Cardiac muscle cell (in vitro differentiated cells and primary cell): ENCODE data around the gene CHRNA3. TPM values are rescaled to one million over a fixed set of nuclear protein-coding genes. Genes with fewer than 3 reads are reported as not detected.

ENCODE experiments used
- DNase-seq, 2 donors: peaks; one replicate each; pipeline versions ENCODE4 v3.0.0 to v3.0.0-alpha.2; 2010 to 2017; ENCODE audit warnings: low read depth in 1 of 2, low spot score in 1 of 2
- H3K27ac ChIP-seq: fragments of 200-600 bp; sonication (generic); 2 replicates; pipeline ENCODE4 v1.5.1; 2016
- H3K27me3 ChIP-seq: fragments of 200-600 bp; sonication (generic); 2 replicates; pipeline ENCODE4 v1.6.0; 2016; ENCODE audit warnings: control low read depth
- H3K36me3 ChIP-seq: fragments of 200-600 bp; sonication (generic); 2 replicates; pipeline ENCODE4 v1.5.1; 2016; ENCODE audit warnings: control low read depth
- H3K4me1 ChIP-seq: fragments of 200-600 bp; sonication (generic); 2 replicates; pipeline ENCODE4 v1.8.1; 2017; ENCODE audit warnings: low read depth, mild to moderate bottlenecking, mixed run types
- H3K4me3 ChIP-seq: fragments of 200-600 bp; sonication (generic); 2 replicates; pipeline ENCODE4 v1.5.1; 2016; ENCODE audit warnings: mild to moderate bottlenecking
- H3K9me3 ChIP-seq: fragments of 200-600 bp; sonication (generic); 2 replicates; pipeline ENCODE4 v1.5.1; 2017; ENCODE audit warnings: low read depth, mild to moderate bottlenecking, control low read depth
- polyA plus RNA-seq: library from polyadenylated mRNA; unstranded; fragments of >200 nt; fragmentation: Nextera tagmentation; extraction: Ambion mirVana; gene quantifications from 2 replicates; pipeline ENCODE4 v1.2.1, GENCODE V29; 2016
- total RNA-seq: library from RNA; depleted of rRNA; stranded (reverse); fragments of >200 nt; gene quantifications from 2 replicates; pipeline ENCODE4 v1.2.3, GENCODE V29; 2016
- TF ChIP-seq, protein P1 (sequence below): IDR thresholded peaks from 2 replicates; pipeline ENCODE4 v1.5.1; 2012; ENCODE audit warnings: low read depth, mild to moderate bottlenecking, low read length

CHRNA3 gene
- total and polyA plus RNA-seq, 2 experiments from 2014 or later, result 1.7 to 2.9 TPM

DNA sequence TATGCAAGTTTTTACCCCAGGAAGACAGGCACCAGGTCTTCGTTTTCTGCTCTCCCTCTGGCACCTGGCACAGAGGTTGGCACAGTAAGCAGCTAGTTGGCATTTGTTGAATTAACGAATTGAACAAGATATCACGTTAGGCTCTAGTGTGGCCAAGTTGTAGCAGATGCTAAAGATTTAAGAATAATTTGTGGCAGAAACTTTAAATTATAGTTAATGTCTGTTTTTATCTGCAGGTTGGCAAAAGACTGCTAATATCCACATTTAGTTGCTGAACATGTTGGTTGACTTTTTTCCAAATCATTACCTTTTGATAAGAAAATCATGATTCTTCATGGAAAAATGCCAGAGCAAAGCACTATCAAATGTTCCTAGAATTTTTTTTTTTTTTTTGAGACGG is 47.4 kb downstream of the CHRNA3 start:
- no peak for DNase-seq
- no peak overlapping the region for H3K27ac ChIP-seq
- H3K27me3 ChIP-seq, result no peaks in the 10 kb centered on the region
- H3K4me1 ChIP-seq, result peaks cover 12% of the 10 kb centered on the region
- no peaks in the 10 kb centered on the region for H3K36me3 ChIP-seq
- TF ChIP-seq, protein P1, sequence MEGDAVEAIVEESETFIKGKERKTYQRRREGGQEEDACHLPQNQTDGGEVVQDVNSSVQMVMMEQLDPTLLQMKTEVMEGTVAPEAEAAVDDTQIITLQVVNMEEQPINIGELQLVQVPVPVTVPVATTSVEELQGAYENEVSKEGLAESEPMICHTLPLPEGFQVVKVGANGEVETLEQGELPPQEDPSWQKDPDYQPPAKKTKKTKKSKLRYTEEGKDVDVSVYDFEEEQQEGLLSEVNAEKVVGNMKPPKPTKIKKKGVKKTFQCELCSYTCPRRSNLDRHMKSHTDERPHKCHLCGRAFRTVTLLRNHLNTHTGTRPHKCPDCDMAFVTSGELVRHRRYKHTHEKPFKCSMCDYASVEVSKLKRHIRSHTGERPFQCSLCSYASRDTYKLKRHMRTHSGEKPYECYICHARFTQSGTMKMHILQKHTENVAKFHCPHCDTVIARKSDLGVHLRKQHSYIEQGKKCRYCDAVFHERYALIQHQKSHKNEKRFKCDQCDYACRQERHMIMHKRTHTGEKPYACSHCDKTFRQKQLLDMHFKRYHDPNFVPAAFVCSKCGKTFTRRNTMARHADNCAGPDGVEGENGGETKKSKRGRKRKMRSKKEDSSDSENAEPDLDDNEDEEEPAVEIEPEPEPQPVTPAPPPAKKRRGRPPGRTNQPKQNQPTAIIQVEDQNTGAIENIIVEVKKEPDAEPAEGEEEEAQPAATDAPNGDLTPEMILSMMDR, result no peak
- no peak overlapping the region for H3K4me3 ChIP-seq
- H3K9me3 ChIP-seq, result no peaks in the 10 kb centered on the region

DNA sequence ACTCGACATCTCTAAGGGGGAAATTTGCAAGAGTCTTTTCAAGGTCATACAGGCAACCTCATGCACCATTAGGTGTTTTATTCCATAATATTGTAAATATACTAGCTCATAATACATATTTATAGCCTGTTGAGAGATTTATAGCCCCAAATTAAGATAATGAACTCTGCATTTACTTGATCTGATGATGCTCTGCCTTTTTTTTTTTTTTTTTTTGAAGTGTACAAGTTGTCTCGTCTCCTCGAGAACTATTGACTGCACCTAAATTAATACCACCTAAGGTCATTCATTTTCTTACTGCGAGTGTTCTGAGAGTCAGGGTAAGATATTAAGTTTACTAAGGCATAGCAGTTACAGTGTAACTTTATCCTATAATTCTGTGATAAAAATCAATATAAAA is 49.4 kb downstream of the CHRNA3 start:
- DNase-seq, result no peak
- peaks cover 12% of the 10 kb centered on the region for H3K4me1 ChIP-seq
- TF ChIP-seq, protein P1, result no peak

DNA sequence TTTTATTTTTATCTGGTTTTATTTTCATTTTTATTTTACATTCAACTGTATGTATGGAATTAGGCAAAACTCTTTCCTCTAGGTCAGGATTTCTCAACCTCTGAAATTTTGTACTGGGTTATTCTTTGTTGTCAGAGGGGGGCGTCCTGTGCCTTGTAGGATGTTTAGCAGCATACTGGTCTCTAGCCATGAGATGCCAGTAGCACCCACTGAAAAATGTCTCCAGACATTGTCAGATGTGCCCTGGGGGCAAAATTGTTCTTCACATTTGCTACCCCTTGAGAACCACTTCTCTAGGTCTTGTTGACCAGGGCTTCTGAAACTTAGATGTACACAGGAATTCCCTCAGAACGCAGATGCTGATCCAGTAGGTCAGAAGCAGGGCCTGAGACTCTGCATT is 50.1 kb downstream of the CHRNA3 start:
- Histone ChIP-seq H3K4me3 (no peak overlapping the region), H3K27me3 (no peaks in the 10 kb centered on the region), H3K27ac (no peak overlapping the region), H3K36me3 (no peaks in the 10 kb centered on the region), H3K9me3 (no peaks in the 10 kb centered on the region), H3K4me1 (peaks cover 12% of the 10 kb centered on the region)
- DNase-seq, result no peak
- TF ChIP-seq, protein P1, result no peak

More for the DNA sequence above, 49.4 kb downstream of the CHRNA3 start:
- peak overlapping the region; percentile 78 for H3K27ac ChIP-seq
- no peaks in the 10 kb centered on the region for H3K36me3 ChIP-seq
- H3K27me3 ChIP-seq, result no peaks in the 10 kb centered on the region
- no peaks in the 10 kb centered on the region for H3K9me3 ChIP-seq
- H3K4me3 ChIP-seq, result no peak overlapping the region

DNA sequence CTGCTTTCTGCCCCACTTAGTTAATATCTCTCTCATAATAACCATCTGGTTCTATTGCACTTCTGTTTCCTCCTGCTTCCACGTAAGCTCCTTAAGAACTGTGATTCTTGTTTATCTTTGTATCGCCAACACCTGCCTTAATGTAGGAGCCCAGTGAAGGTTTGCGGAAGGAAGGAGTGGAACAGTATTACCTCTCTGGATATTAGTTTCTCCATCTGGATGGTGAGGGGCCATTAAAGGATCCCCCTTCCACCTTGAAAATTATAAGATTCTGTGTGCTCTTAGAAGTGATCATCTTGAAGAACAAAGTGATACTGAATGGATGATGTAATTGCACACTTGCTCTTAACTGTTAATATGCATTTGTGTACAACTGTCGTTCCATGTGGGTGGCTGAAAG is 53.3 kb downstream of the CHRNA3 start:
- DNase-seq, result no peak
- H3K27me3 ChIP-seq, result no peaks in the 10 kb centered on the region
- H3K9me3 ChIP-seq, result no peaks in the 10 kb centered on the region
- H3K36me3 ChIP-seq, result no peaks in the 10 kb centered on the region
- TF ChIP-seq, protein P1, result no peak
- peaks cover 12% of the 10 kb centered on the region for H3K4me1 ChIP-seq
- H3K4me3 ChIP-seq, result no peak overlapping the region
- no peak overlapping the region for H3K27ac ChIP-seq

DNA sequence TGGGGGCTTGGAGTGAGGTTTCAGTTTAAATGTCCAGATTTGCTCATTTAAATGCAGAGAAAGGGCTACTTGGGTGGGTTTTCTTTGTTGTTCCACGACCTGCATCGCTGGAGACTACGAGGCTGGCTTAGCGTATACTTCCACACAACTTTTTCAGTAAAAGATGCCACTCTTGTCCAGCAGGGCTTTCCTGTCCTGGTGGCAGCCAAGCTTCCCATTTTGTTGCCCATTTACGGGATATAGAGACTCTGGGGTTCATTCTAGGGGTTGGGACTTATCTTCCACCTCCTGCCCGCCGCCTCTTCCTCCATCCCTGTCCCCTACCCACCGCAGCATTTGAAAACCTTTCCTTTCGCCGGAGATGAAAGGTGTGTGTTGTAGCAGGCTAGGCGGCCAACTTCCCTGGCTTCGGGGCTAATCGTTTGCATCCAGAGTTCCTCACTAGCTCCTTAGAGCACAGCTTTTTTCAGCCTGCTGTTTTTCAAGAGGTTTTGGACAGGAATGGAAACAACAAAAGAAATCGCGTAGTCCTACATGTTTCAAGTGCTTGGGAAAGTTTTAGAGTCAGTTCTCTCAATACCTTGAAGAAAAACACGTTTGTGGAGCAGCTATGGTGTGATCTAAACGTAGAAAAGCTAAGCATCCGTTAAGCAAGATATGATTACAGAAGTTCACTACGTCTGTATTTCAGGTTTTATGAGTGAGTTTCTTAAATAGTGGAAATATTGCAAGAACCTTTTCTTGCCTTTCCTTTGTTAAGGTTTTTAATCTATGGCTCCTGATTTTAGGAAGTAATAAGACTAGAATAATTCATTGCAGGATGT is 54.6 kb downstream of the CHRNA3 start:
- peak overlapping the region; percentile 54 for H3K4me3 ChIP-seq
- H3K27me3 ChIP-seq, result no peaks in the 10 kb centered on the region
- H3K4me1 ChIP-seq, result peaks cover 1% of the 10 kb centered on the region
- no peaks in the 10 kb centered on the region for H3K36me3 ChIP-seq
- no peaks in the 10 kb centered on the region for H3K9me3 ChIP-seq
- TF ChIP-seq, protein P1, result peak; percentile 10
- no peak overlapping the region for H3K27ac ChIP-seq
- DNase-seq, result peak; percentile 14 to 29
